Body of pancreas (tissue), 4 donors: ENCODE data around the gene SET. TPM values are rescaled to one million over a fixed set of nuclear protein-coding genes. Genes with fewer than 3 reads are reported as not detected.

ENCODE experiments used
- ATAC-seq: fragments of 150-250 bp; one replicate; pipeline ENCODE4 v1.9.1; 2016
- DNase-seq, 4 donors: peaks; one replicate each; pipeline ENCODE4 v3.0.0-alpha.2; 2019
- H3K27ac ChIP-seq, 4 donors: fragments of 200-600 bp; sonication (generic); 1 replicate in 3 of 4; 2 replicates in 1 of 4; pipeline versions ENCODE4 v1.5.1 to v1.6.1; 2016 to 2019; ENCODE audit warnings: mild to moderate bottlenecking in 1 of 4, mixed read lengths in 1 of 4, moderate library complexity in 1 of 4
- H3K27me3 ChIP-seq, 2 donors: fragments of 200-600 bp; sonication (generic); one replicate each; pipeline ENCODE4 v1.6.0; 2016; ENCODE audit warnings: mild to moderate bottlenecking in 1 of 2
- H3K36me3 ChIP-seq, 2 donors: fragments of 200-600 bp; sonication (generic); replicated peaks in 1 of 2; 2 replicates each; pipeline ENCODE4 v1.5.1; 2016; ENCODE audit warnings: low read depth in 2 of 2; ENCODE audit not compliant: insufficient read depth in 1 of 2
- H3K4me1 ChIP-seq: fragments of 200-600 bp; sonication (generic); one replicate; pipeline ENCODE4 v1.6.0; 2016
- H3K4me3 ChIP-seq, 2 donors: fragments of 200-600 bp; sonication (generic); 1 replicate in 1 of 2; 2 replicates in 1 of 2; pipeline ENCODE4 v1.5.1; 2016 to 2019
- H3K9me3 ChIP-seq, 3 donors: fragments of 200-600 bp; sonication (generic); 1 replicate in 2 of 3; 2 replicates in 1 of 3; pipeline ENCODE4 v1.5.1; 2016
- CTCF ChIP-seq, 7 experiments: fragments of 450-650 bp in 4 of 7; fragments of 200-600 bp in 3 of 7; sonication (generic) in 3 of 7; IDR thresholded peaks; one replicate each; pipeline ENCODE4 v1.5.1; 2016 to 2019; ENCODE audit warnings: antibody characterized with exemption in 7 of 7
- POLR2A ChIP-seq, 3 donors: fragments of 450-650 bp; IDR thresholded peaks; one replicate each; pipeline ENCODE4 v1.6.1; 2016; ENCODE audit warnings: antibody characterized with exemption in 3 of 3, mild to moderate bottlenecking in 2 of 3
- WGBS, 2 donors: methylation state at CpG; one replicate each; pipeline ENCODE4 v1.1.5; 2017; 5-methylcytosine and 5-hydroxymethylcytosine counted together
- intact Hi-C: fragments of 100-400 bp; cut with DNase I; formaldehyde crosslinking; loops from one replicate; pipeline ENCODE4 v1.15.1; 2023
- total RNA-seq, 2 donors: library from RNA; depleted of rRNA; stranded (reverse); fragments of >200 nt; gene quantifications; one replicate each; pipeline ENCODE4 v1.1.0, GENCODE V29; 2016

SET gene
- total RNA-seq, 2 donors from 2014 or later = 70.9 to 87.2 TPM

GRCh38 chr9:128719919-128720605 is 31.0 kb downstream of the SET start:
- no peak for DNase-seq
- 91 to 93% methylated on average over 20 to 28 of the region's 30 CpGs for WGBS, 2 donors

GRCh38 chr9:128720841-128721486 is 31.9 kb downstream of the SET start:
- 86 to 94% methylated on average over 22 of the region's 22 CpGs for WGBS, 2 donors
- intact Hi-C loops = no loop called here

More at GRCh38 chr9:128719919-128720605, 31.0 kb downstream of the SET start:
- TF ChIP-seq CTCF (IDR thresholded peaks at IDR 0.05) (no peak), POLR2A (IDR thresholded peaks at IDR 0.05) (no peak)
- no peaks in the 10 kb centered on the region for H3K36me3 ChIP-seq
- H3K4me3 ChIP-seq = no peak overlapping the region
- H3K4me1 ChIP-seq = peaks cover 20% of the 10 kb centered on the region
- H3K9me3 ChIP-seq = no peaks in the 10 kb centered on the region
- intact Hi-C loops = no loop called here
- no peak overlapping the region for H3K27ac ChIP-seq
- no peaks in the 10 kb centered on the region for H3K27me3 ChIP-seq
- no peak for ATAC-seq

GRCh38 chr9:128721487-128722010 is 32.5 kb downstream of the SET start:
- DNase-seq = no peak
- peaks cover 20% of the 10 kb centered on the region for H3K4me1 ChIP-seq
- H3K27me3 ChIP-seq = no peaks in the 10 kb centered on the region
- no peak overlapping the region for H3K4me3 ChIP-seq
- intact Hi-C loops = no loop called here
- H3K27ac ChIP-seq = no peak overlapping the region
- TF ChIP-seq POLR2A (IDR thresholded peaks at IDR 0.05) (no peak), CTCF (IDR thresholded peaks at IDR 0.05) (no peak)
- H3K9me3 ChIP-seq = no peaks in the 10 kb centered on the region
- ATAC-seq = no peak
- no peaks in the 10 kb centered on the region for H3K36me3 ChIP-seq
- 86 to 94% methylated on average over 13 to 18 of the region's 18 CpGs for WGBS, 2 donors

More at GRCh38 chr9:128720841-128721486, 31.9 kb downstream of the SET start:
- TF ChIP-seq CTCF (IDR thresholded peaks at IDR 0.05) (no peak), POLR2A (IDR thresholded peaks at IDR 0.05) (no peak)
- H3K27me3 ChIP-seq = no peaks in the 10 kb centered on the region
- ATAC-seq (no peak), DNase-seq (no peak)
- no peak overlapping the region for H3K27ac ChIP-seq
- no peak overlapping the region for H3K4me3 ChIP-seq
- H3K36me3 ChIP-seq = no peaks in the 10 kb centered on the region
- no peaks in the 10 kb centered on the region for H3K9me3 ChIP-seq
- peaks cover 20% of the 10 kb centered on the region for H3K4me1 ChIP-seq

GRCh38 chr9:128722380-128723351 is 33.6 kb downstream of the SET start:
- Histone ChIP-seq H3K27me3 (no peaks in the 10 kb centered on the region), H3K4me3 (no peak overlapping the region), H3K9me3 (no peaks in the 10 kb centered on the region), H3K36me3 (no peaks in the 10 kb centered on the region), H3K27ac (peak overlapping the region in 3 of 4 donors; percentile 47 to 86 (median 84)), H3K4me1 (peaks cover 20% of the 10 kb centered on the region)
- WGBS, 2 donors = 60 to 63% methylated on average over 9 of the region's 9 CpGs
- TF ChIP-seq CTCF (IDR thresholded peaks at IDR 0.05) = no peak
- intact Hi-C loops = no loop called here
- no peak for DNase-seq
- no peak for ATAC-seq
